ENCODE results near the gene MACROD2. TPM values are rescaled to one million over a fixed set of nuclear protein-coding genes. Genes with fewer than 3 reads are reported as not detected.
A peak's percentile ranks its signal among the peaks of the same experiment; 100 is the strongest.

MACROD2 gene
- total RNA-seq, 4 donors from 2014 or later: 1.8 to 4.8 (median 2.9) TPM

DNA sequence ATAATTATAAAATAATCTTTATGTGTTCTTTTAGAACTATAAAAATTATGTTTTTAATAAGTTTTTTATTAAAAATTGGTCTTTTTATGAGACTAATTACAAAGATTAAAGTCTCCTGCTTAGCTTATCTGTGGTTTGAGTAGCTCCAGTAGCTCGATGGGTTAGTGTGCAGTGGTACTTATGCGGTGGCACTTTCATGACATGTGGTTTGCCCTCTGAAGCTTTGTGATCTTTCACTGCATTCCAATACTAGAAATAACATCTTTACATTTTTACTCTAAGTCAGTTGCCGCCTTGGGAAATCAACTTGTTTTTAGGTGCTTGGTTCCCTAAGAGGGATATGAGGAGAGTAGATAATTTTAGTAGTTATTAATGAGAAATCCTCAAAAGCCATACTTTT, 1041.6 kb downstream of the MACROD2 start:
- H3K27me3 ChIP-seq: no peaks in the 10 kb centered on the region
- H3K4me3 ChIP-seq: no peak overlapping the region
- no peaks in the 10 kb centered on the region for H3K4me1 ChIP-seq
- no peak for DNase-seq
- no peak overlapping the region for H3K27ac ChIP-seq
- no peaks in the 10 kb centered on the region for H3K36me3 ChIP-seq
- intact Hi-C loops (cut with DNase I): no loop called here
- WGBS, 2 donors: 82 to 89% methylated on average over 3 of the region's 3 CpGs
- no peaks in the 10 kb centered on the region for H3K9me3 ChIP-seq
- TF ChIP-seq, protein P1, sequence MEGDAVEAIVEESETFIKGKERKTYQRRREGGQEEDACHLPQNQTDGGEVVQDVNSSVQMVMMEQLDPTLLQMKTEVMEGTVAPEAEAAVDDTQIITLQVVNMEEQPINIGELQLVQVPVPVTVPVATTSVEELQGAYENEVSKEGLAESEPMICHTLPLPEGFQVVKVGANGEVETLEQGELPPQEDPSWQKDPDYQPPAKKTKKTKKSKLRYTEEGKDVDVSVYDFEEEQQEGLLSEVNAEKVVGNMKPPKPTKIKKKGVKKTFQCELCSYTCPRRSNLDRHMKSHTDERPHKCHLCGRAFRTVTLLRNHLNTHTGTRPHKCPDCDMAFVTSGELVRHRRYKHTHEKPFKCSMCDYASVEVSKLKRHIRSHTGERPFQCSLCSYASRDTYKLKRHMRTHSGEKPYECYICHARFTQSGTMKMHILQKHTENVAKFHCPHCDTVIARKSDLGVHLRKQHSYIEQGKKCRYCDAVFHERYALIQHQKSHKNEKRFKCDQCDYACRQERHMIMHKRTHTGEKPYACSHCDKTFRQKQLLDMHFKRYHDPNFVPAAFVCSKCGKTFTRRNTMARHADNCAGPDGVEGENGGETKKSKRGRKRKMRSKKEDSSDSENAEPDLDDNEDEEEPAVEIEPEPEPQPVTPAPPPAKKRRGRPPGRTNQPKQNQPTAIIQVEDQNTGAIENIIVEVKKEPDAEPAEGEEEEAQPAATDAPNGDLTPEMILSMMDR (IDR thresholded peaks at IDR 0.05): no peak
- no peak for TF ChIP-seq POLR2A (IDR thresholded peaks at IDR 0.05)

- WGBS, 2 donors: 80 to 85% methylated on average over 2 of the region's 2 CpGs
- peaks cover 0 to under 1% (median 0%) of the 10 kb centered on the region in 3 donors for H3K4me1 ChIP-seq
- no peak for DNase-seq
- no peaks in the 10 kb centered on the region for H3K36me3 ChIP-seq
- H3K27ac ChIP-seq: no peak overlapping the region
- intact Hi-C loops (cut with DNase I): no loop called here
- H3K4me3 ChIP-seq: no peak overlapping the region
- H3K9me3 ChIP-seq: no peaks in the 10 kb centered on the region
- TF ChIP-seq POLR2A (IDR thresholded peaks at IDR 0.05): no peak
- TF ChIP-seq, protein P1 (IDR thresholded peaks at IDR 0.05): no peak
- no peaks in the 10 kb centered on the region for H3K27me3 ChIP-seq
Observed at GRCh38 chr20:15039088-15039752, 1043.9 kb downstream of the MACROD2 start.

GRCh38 chr20:15042723-15043122, 1047.4 kb downstream of the MACROD2 start:
- Histone ChIP-seq H3K27ac (no peak overlapping the region), H3K27me3 (no peaks in the 10 kb centered on the region), H3K36me3 (no peaks in the 10 kb centered on the region), H3K4me1 (peaks cover 0 to 11% (median 0%) of the 10 kb centered on the region in 3 donors), H3K4me3 (no peak overlapping the region), H3K9me3 (no peaks in the 10 kb centered on the region)
- intact Hi-C loops (cut with DNase I): no loop called here
- no peak for DNase-seq
- no peak for TF ChIP-seq POLR2A (IDR thresholded peaks at IDR 0.05)
- TF ChIP-seq, protein P1 (IDR thresholded peaks at IDR 0.05): no peak
- 82 to 89% methylated on average over 1 of the region's 1 CpG for WGBS, 2 donors

DNA sequence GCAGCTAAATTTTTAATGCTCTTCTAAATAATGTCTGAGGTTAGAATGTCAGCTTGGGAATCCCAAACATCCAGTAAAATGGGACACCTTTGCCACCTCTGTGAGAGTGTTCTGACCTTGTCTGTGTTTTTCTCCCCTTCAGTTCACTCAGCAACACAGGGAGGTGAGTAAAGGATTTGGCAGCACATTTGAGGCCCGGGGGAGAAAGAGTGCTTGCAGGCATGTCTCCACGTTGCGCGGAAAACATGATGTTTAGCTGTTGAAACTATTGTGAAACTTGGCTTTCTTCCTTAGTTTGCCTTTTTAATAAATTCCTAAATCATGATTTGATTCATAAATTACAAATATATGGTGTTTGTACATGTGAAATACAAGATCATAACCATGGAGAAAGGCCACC, 1049.9 kb downstream of the MACROD2 start:
- Histone ChIP-seq H3K9me3 (no peaks in the 10 kb centered on the region), H3K4me3 (no peak overlapping the region), H3K27me3 (no peaks in the 10 kb centered on the region), H3K27ac (peak overlapping the region in 2 of 4 donors; percentile 40 to 45), H3K4me1 (peaks cover 0 to 11% (median 0%) of the 10 kb centered on the region in 3 donors), H3K36me3 (no peaks in the 10 kb centered on the region)
- intact Hi-C loops (cut with DNase I): no loop called here
- no peak for DNase-seq
- TF ChIP-seq POLR2A (IDR thresholded peaks at IDR 0.05): no peak
- TF ChIP-seq, protein P1 (IDR thresholded peaks at IDR 0.05): no peak
- WGBS, 2 donors: 20 to 35% methylated on average over 4 of the region's 4 CpGs

DNA sequence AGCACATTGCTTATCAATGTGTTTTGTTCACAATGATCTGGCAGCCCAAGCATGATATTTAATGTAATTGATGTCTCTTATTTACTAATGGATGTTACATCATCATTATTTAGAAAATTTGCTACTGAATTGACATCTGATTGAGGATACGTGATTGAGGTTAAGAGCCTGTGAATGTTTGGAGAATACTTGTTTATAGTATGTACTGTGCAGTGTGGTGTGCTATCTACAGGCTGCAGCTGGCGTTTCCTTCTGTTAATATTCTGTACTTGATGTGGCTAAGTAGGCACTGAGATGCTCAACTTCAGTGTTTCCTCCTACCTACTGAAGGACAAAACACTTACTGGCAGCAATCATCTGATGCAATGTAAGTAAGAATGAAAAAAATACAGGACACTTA, 1051.7 kb downstream of the MACROD2 start:
- Histone ChIP-seq H3K36me3 (no peaks in the 10 kb centered on the region), H3K4me1 (peaks cover 0 to 11% (median 0%) of the 10 kb centered on the region in 3 donors), H3K27ac (no peak overlapping the region), H3K9me3 (no peaks in the 10 kb centered on the region), H3K4me3 (no peak overlapping the region), H3K27me3 (no peaks in the 10 kb centered on the region)
- TF ChIP-seq POLR2A (IDR thresholded peaks at IDR 0.05): no peak
- TF ChIP-seq, protein P1 (IDR thresholded peaks at IDR 0.05): no peak
- DNase-seq: no peak
- intact Hi-C loops (cut with DNase I): no loop called here
- WGBS, 2 donors: 46 to 59% methylated on average over 2 of the region's 2 CpGs
